Astrocyte (in vitro differentiated cells and primary cell): Measurements from ENCODE around the gene EVC.

ENCODE experiments used
- EZH2 ChIP-seq: IDR thresholded peaks from 2 replicates; pipeline ENCODE4 v1.6.1; 2012; ENCODE audit warnings: mild to moderate bottlenecking, low read length, inconsistent platforms; ENCODE audit not compliant: insufficient read depth
- TF ChIP-seq, protein P1 (sequence below): IDR thresholded peaks from 2 replicates; pipeline ENCODE4 v1.5.1; 2011; ENCODE audit warnings: low read depth, mild to moderate bottlenecking, inconsistent platforms, low read length, moderate library complexity; ENCODE audit not compliant: insufficient read depth

DNA sequence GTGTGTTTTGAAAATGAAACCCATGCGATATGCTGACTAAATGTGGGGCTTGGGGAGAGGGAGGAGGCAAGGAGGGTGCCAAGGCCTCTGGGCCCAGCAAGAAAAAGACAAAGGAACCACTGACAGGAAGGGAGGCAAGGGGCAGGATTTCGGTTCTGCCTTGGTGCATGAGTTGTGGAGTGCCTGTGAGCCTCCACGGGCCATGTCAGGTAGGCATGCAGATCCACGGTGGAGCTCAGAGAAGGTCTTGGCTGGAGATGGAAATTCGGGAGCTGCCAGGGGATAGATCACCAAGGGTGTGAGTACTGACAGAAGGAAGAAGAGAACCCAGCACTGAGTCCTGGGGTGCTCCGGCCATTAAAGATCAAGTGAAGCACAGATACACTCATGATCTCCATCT is 6.7 kb upstream of the EVC start:
- TF ChIP-seq, protein P1, sequence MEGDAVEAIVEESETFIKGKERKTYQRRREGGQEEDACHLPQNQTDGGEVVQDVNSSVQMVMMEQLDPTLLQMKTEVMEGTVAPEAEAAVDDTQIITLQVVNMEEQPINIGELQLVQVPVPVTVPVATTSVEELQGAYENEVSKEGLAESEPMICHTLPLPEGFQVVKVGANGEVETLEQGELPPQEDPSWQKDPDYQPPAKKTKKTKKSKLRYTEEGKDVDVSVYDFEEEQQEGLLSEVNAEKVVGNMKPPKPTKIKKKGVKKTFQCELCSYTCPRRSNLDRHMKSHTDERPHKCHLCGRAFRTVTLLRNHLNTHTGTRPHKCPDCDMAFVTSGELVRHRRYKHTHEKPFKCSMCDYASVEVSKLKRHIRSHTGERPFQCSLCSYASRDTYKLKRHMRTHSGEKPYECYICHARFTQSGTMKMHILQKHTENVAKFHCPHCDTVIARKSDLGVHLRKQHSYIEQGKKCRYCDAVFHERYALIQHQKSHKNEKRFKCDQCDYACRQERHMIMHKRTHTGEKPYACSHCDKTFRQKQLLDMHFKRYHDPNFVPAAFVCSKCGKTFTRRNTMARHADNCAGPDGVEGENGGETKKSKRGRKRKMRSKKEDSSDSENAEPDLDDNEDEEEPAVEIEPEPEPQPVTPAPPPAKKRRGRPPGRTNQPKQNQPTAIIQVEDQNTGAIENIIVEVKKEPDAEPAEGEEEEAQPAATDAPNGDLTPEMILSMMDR: no peak
- no peak for TF ChIP-seq EZH2
